Endothelial cell of umbilical vein (primary cell): Measurements from ENCODE around the gene RAD18. TPM values are rescaled to one million over a fixed set of nuclear protein-coding genes. Genes with fewer than 3 reads are reported as not detected.

Experiments used
- BruUV-seq: library from RNA; stranded (reverse); fragments of 400-500 nt; replicated peaks from 2 replicates; lab custom pipeline; 2021; lab: Mats Ljungman, UMichigan
- CTCF ChIA-PET: fragments of 300-600, 350-600 bp; sonication (Branson Sonifier 250); formaldehyde crosslinking; loops from one replicate; lab custom pipeline; 2021; ENCODE audit warnings: antibody characterized with exemption, inconsistent platforms; lab: Charles Lee
- POLR2A ChIA-PET: fragments of 300-600, 350-600 bp; sonication (Branson Sonifier 250); formaldehyde crosslinking; loops from one replicate; lab custom pipeline; 2021; ENCODE audit warnings: antibody characterized with exemption, inconsistent platforms; lab: Charles Lee
- DNase-seq: peaks from one replicate; pipeline ENCODE4 v3.0.0-alpha.2; 2011; ENCODE audit warnings: low read depth, low spot score
- FAIRE-seq: peaks from 2 replicates; lab custom pipeline; 2011; peaks lifted over from hg19 to GRCh38; lab: Jason Lieb, UNC
- H2AFZ ChIP-seq: 2 replicates; pipeline ENCODE4 v1.6.0; 2012; ENCODE audit warnings: low read depth, low read length, control low read depth, inconsistent platforms
- H3K27ac ChIP-seq: 2 replicates; pipeline ENCODE4 v1.5.1; 2011; ENCODE audit warnings: low read depth, mild to moderate bottlenecking, control low read depth, low read length, moderate library complexity; ENCODE audit not compliant: insufficient read depth
- H3K27me3 ChIP-seq, 2 experiments: 2 replicates each; pipeline versions ENCODE4 v1.6.0 to v1.6.1; 2011; ENCODE audit warnings: low read length in 2 of 2, mixed read lengths in 1 of 2; ENCODE audit not compliant: control insufficient read depth in 2 of 2, insufficient read depth in 2 of 2
- H3K36me3 ChIP-seq, 2 experiments: 2 replicates in 1 of 2; 3 replicates in 1 of 2; pipeline ENCODE4 v1.5.1; 2011; ENCODE audit warnings: low read length in 2 of 2, mild to moderate bottlenecking in 1 of 2, moderate library complexity in 1 of 2; ENCODE audit not compliant: control insufficient read depth in 2 of 2, insufficient read depth in 2 of 2; ENCODE audit errors: extremely low read depth in 1 of 2
- H3K4me1 ChIP-seq: 3 replicates; pipeline ENCODE4 v1.5.1; 2011; ENCODE audit warnings: mild to moderate bottlenecking, low read length; ENCODE audit not compliant: control insufficient read depth, insufficient read depth; ENCODE audit errors: extremely low read depth
- H3K4me2 ChIP-seq: 2 replicates; pipeline ENCODE4 v1.6.1; 2011; ENCODE audit warnings: low read length, control low read depth, mixed read lengths; ENCODE audit not compliant: insufficient read depth
- H3K4me3 ChIP-seq, 3 experiments: fragments of 200-600 bp in 1 of 3; sonication (generic), shearing (Covaris generic) in 1 of 3; replicated peaks in 1 of 3; 2 replicates each; pipeline ENCODE4 v1.5.1; 2011 to 2016; ENCODE audit warnings: control low read depth in 3 of 3, low read length in 3 of 3, mild to moderate bottlenecking in 2 of 3, inconsistent platforms in 1 of 3, low read depth in 1 of 3, moderate library complexity in 1 of 3; ENCODE audit not compliant: insufficient read depth in 1 of 3
- H3K79me2 ChIP-seq: 2 replicates; pipeline ENCODE4 v1.6.0; 2012; ENCODE audit warnings: low read length, inconsistent platforms; ENCODE audit not compliant: control insufficient read depth, insufficient read depth
- H3K9ac ChIP-seq: replicated peaks from 2 replicates; pipeline ENCODE3; 2011; ENCODE audit warnings: low read length, control low read depth; ENCODE audit not compliant: insufficient read depth; ENCODE audit errors: extremely low read depth
- H3K9me1 ChIP-seq: replicated peaks from 3 replicates; pipeline ENCODE4 v1.6.0; 2011; ENCODE audit warnings: mild to moderate bottlenecking, low read length; ENCODE audit not compliant: control insufficient read depth, insufficient read depth; ENCODE audit errors: extremely low read depth
- H3K9me3 ChIP-seq: replicated peaks from 2 replicates; pipeline ENCODE4 v1.5.1; 2012; ENCODE audit warnings: low read length, inconsistent platforms; ENCODE audit not compliant: control insufficient read depth, insufficient read depth
- H4K20me1 ChIP-seq: replicated peaks from 2 replicates; pipeline ENCODE3; 2011; ENCODE audit warnings: mild to moderate bottlenecking, low read length; ENCODE audit not compliant: control insufficient read depth, insufficient read depth; ENCODE audit errors: extremely low read depth
- EZH2 ChIP-seq: IDR thresholded peaks from 2 replicates; pipeline ENCODE4 v1.6.1; 2012; ENCODE audit warnings: borderline replicate concordance, low read depth, mild to moderate bottlenecking, moderate library complexity, low read length, inconsistent platforms; ENCODE audit not compliant: severe bottlenecking
- FOS ChIP-seq: IDR thresholded peaks from 2 replicates; pipeline ENCODE4 v1.6.1; 2011; ENCODE audit warnings: mild to moderate bottlenecking, low read length, moderate library complexity, borderline replicate concordance; ENCODE audit not compliant: insufficient read depth
- GATA2 ChIP-seq: IDR thresholded peaks from 2 replicates; pipeline ENCODE4 v1.7.0; 2011; ENCODE audit warnings: low read depth, mild to moderate bottlenecking, moderate library complexity, mixed read lengths, low read length; ENCODE audit not compliant: insufficient read length, insufficient read depth
- JUN ChIP-seq: IDR thresholded peaks from 2 replicates; pipeline ENCODE4 v1.6.1; 2011; ENCODE audit warnings: borderline replicate concordance, low read depth; ENCODE audit not compliant: insufficient read length, insufficient read depth
- MYC ChIP-seq: IDR thresholded peaks from one replicate; pipeline ENCODE4 v1.6.1; 2011; ENCODE audit warnings: mild to moderate bottlenecking, low read depth, low read length
- POLR2A ChIP-seq: IDR thresholded peaks from 2 replicates; pipeline ENCODE4 v1.6.1; 2012; ENCODE audit warnings: low read depth, mild to moderate bottlenecking, control low read depth, low read length
- POLR2AphosphoS5 ChIP-seq: IDR thresholded peaks from 2 replicates; pipeline ENCODE4 v1.6.1; 2012; ENCODE audit warnings: low read depth, mild to moderate bottlenecking, control low read depth, low read length, moderate library complexity; ENCODE audit not compliant: insufficient read depth
- dilution Hi-C: fragments of 300-500 bp; cut with MboI; formaldehyde crosslinking; loops from one replicate; pipeline ENCODE4 v1.15.0; 2019; ENCODE audit warnings: low sequenced_read_pairs; ENCODE audit not compliant: extremely low pct_ligation_motif_present
- intact Hi-C: fragments of 100-400 bp; cut with micrococcal nuclease; formaldehyde crosslinking; loops from one replicate; pipeline ENCODE4 v1.10.0; 2022
- polyA plus RNA-seq, 4 experiments: library from polyadenylated mRNA; depleted of rRNA in 3 of 4; stranded (reverse) in 3 of 4; unstranded in 1 of 4; fragments of >200 nt; gene quantifications; 2 replicates each; pipeline versions ENCODE4 v1.2.1 to v1.2.3, GENCODE V29; 2011 to 2012; ENCODE audit warnings: missing spikeins in 1 of 4
- total RNA-seq: library from RNA; stranded (reverse); gene quantifications from 2 replicates; pipeline ENCODE4 v1.2.3, GENCODE V29; 2021
- TF ChIP-seq, protein P1 (sequence below), 2 donors: IDR thresholded peaks; 1 replicate in 1 of 2; 2 replicates in 1 of 2; pipeline ENCODE4 v1.5.1; 2011; ENCODE audit warnings: low read length in 2 of 2, mild to moderate bottlenecking in 2 of 2, moderate library complexity in 2 of 2, control low read depth in 1 of 2, inconsistent platforms in 1 of 2, low read depth in 1 of 2; ENCODE audit not compliant: insufficient read depth in 1 of 2; ENCODE audit errors: extremely low read depth in 1 of 2
- TF ChIP-seq, protein P2 (sequence below): IDR thresholded peaks from 2 replicates; pipeline ENCODE4 v1.6.1; 2011; ENCODE audit not compliant: insufficient read depth, insufficient read length

RAD18 gene
- total and polyA plus RNA-seq, 2 donors (not counting 3 experiments of a cell fraction or from before 2014, with no cell fraction given) = 7.9 to 23.8 TPM

DNA sequence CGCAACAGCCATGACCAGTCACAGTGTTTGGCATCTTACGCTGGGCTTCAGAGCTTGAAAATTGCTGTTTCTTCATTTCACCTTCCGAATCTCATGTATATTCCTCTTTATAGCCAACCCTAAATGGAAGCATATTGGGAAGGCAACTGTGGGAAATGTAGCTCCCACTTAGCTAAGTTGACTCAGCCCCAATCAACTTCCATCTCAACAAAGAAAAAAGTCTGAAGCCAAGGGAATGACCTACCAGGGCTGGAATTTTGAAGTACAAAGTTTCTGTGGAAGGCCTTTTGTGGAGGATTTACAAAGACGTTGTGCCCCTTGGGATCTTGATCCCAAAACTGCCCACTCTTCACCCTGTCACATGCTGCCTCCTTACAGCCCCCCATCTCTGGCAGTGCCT is 108.6 kb downstream of the RAD18 start:
- Histone ChIP-seq H3K36me3 (no peaks in the 10 kb centered on the region), H3K4me2 (no peak overlapping the region), H3K4me1 (no peaks in the 10 kb centered on the region), H3K27ac (no peak overlapping the region), H3K79me2 (no peaks in the 10 kb centered on the region), H3K9ac (no peak overlapping the region), H3K9me3 (no peaks in the 10 kb centered on the region), H3K4me3 (no peak overlapping the region), H3K9me1 (no peaks in the 10 kb centered on the region), H4K20me1 (no peaks in the 10 kb centered on the region), H3K27me3 (no peaks in the 10 kb centered on the region), H2AFZ (no peak overlapping the region)
- CTCF ChIA-PET = interaction anchor here (1.9 kb wide), 1 partner anchor 14 kb away, joined by 5 read pairs; no protein-coding TSS in a partner anchor
- DNase-seq (no peak), FAIRE-seq (no peak)
- dilution Hi-C loops = no loop called here
- intact Hi-C loops = no loop called here
- POLR2A ChIA-PET = no interaction called here
- BruUV-seq = no TSS peak
- TF ChIP-seq EZH2 (no peak), GATA2 (no peak), FOS (no peak), MYC (no peak), POLR2AphosphoS5 (no peak), POLR2A (no peak), JUN (no peak)
- TF ChIP-seq, protein P1, sequence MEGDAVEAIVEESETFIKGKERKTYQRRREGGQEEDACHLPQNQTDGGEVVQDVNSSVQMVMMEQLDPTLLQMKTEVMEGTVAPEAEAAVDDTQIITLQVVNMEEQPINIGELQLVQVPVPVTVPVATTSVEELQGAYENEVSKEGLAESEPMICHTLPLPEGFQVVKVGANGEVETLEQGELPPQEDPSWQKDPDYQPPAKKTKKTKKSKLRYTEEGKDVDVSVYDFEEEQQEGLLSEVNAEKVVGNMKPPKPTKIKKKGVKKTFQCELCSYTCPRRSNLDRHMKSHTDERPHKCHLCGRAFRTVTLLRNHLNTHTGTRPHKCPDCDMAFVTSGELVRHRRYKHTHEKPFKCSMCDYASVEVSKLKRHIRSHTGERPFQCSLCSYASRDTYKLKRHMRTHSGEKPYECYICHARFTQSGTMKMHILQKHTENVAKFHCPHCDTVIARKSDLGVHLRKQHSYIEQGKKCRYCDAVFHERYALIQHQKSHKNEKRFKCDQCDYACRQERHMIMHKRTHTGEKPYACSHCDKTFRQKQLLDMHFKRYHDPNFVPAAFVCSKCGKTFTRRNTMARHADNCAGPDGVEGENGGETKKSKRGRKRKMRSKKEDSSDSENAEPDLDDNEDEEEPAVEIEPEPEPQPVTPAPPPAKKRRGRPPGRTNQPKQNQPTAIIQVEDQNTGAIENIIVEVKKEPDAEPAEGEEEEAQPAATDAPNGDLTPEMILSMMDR (IDR thresholded peaks at IDR 0.05; ENCODE audit: extremely low read depth in 1 of 2, insufficient read depth in 1 of 2, low read depth in 1 of 2, low read length in 2 of 2) = no peak
- TF ChIP-seq, protein P2, sequence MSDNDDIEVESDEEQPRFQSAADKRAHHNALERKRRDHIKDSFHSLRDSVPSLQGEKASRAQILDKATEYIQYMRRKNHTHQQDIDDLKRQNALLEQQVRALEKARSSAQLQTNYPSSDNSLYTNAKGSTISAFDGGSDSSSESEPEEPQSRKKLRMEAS = no peak
